ENCODE results near the gene ITSN2. TPM values are rescaled to one million over a fixed set of nuclear protein-coding genes. Genes with fewer than 3 reads are reported as not detected.

The ITSN2 gene
- total RNA-seq, 1 experiment from 2014 or later, result 19.8 TPM

- H3K4me3 Mint-ChIP-seq, result peak overlapping the region; percentile 78
- peaks cover 3% of the 10 kb centered on the region; the same call in 1 of the 2 replicates for H3K36me3 Mint-ChIP-seq
- POLR2A ChIA-PET, result interaction anchor here (0.6 kb wide), 1 partner anchor 277 kb away, joined by 5 read pairs; the partner anchor contains the start of gene TP53I3
- no peak for DNase-seq (ENCODE audit: low spot score)
- TF ChIP-seq ZNF512 (CRISPR knock-in tag; IDR thresholded peaks at IDR 0.05; ENCODE audit: borderline replicate concordance), result no peak
- TF ChIP-seq ZNF396 (CRISPR knock-in tag; IDR thresholded peaks at IDR 0.05; ENCODE audit: borderline replicate concordance), result no peak
- no peak for TF ChIP-seq NFYB (CRISPR knock-in tag; conservative IDR thresholded peaks at IDR 0.05; ENCODE audit: low read depth)
- TF ChIP-seq FOXJ3 (CRISPR knock-in tag; IDR thresholded peaks at IDR 0.05; ENCODE audit: borderline replicate concordance), result no peak
- TF ChIP-seq IRF2 (CRISPR knock-in tag; IDR thresholded peaks at IDR 0.05; ENCODE audit: borderline replicate concordance, low read depth), result no peak
- no peak for TF ChIP-seq SP1 (CRISPR knock-in tag; conservative IDR thresholded peaks at IDR 0.05)
- TF ChIP-seq TEAD4 (CRISPR knock-in tag; IDR thresholded peaks at IDR 0.05), result no peak
- no peak for TF ChIP-seq HMGXB4 (CRISPR knock-in tag; IDR thresholded peaks at IDR 0.05)
- TF ChIP-seq ATF1 (CRISPR knock-in tag; IDR thresholded peaks at IDR 0.05), result no peak
- TF ChIP-seq SOX15 (CRISPR knock-in tag; IDR thresholded peaks at IDR 0.05), result no peak
- no peak for TF ChIP-seq NR2C2 (CRISPR knock-in tag; IDR thresholded peaks at IDR 0.05)
- no peak for TF ChIP-seq ATF6 (CRISPR knock-in tag; IDR thresholded peaks at IDR 0.05)
- TF ChIP-seq SMAD4 (CRISPR knock-in tag; IDR thresholded peaks at IDR 0.05), result no peak
- H3K27me3 Mint-ChIP-seq (ENCODE audit: low read depth), result peaks cover 24% of the 10 kb centered on the region
- CTCF ChIA-PET, result interaction anchor here (0.6 to 0.8 kb wide), 2 partner anchors 8 to 269 kb away, joined by 3 read pairs; no protein-coding TSS in a partner anchor
- H3K27ac Mint-ChIP-seq, result peak overlapping the region; percentile 72; the same call in 1 of the 2 replicates
- peaks cover 16% of the 10 kb centered on the region for H3K4me1 Mint-ChIP-seq
- ATAC-seq, result peak; percentile 23
- peaks cover 4% of the 10 kb centered on the region for H3K9me3 Mint-ChIP-seq
Observed at GRCh38 chr2:24360963-24361330, 611 bp upstream of the ITSN2 start.

- ATAC-seq (peak; percentile 5; the same call in 1 of the 2 replicates), DNase-seq (ENCODE audit: low spot score) (no peak)
- Mint-ChIP-seq H3K27ac (no peak overlapping the region), H3K9me3 (peaks cover 4% of the 10 kb centered on the region), H3K4me1 (peaks cover 16% of the 10 kb centered on the region), H3K36me3 (peaks cover 3% of the 10 kb centered on the region; the same call in 1 of the 2 replicates), H3K4me3 (peak overlapping the region; percentile 73), H3K27me3 (ENCODE audit: low read depth) (peaks cover 24% of the 10 kb centered on the region)
- POLR2A ChIA-PET, result no interaction called here
- CTCF ChIA-PET, result no interaction called here
- TF ChIP-seq ZMAT4 (CRISPR knock-in tag; IDR thresholded peaks at IDR 0.05) (no peak), ZNF263 (CRISPR knock-in tag; IDR thresholded peaks at IDR 0.05; ENCODE audit: low read depth) (no peak), IRF2 (CRISPR knock-in tag; IDR thresholded peaks at IDR 0.05; ENCODE audit: borderline replicate concordance, low read depth) (no peak), PREB (CRISPR knock-in tag; IDR thresholded peaks at IDR 0.05; ENCODE audit: borderline replicate concordance) (no peak), USF2 (CRISPR knock-in tag; IDR thresholded peaks at IDR 0.05) (no peak), ZNF138 (CRISPR knock-in tag; conservative IDR thresholded peaks at IDR 0.05) (no peak), E2F4 (CRISPR knock-in tag; IDR thresholded peaks at IDR 0.05; ENCODE audit: borderline replicate concordance, low read depth) (no peak), MAX (CRISPR knock-in tag; IDR thresholded peaks at IDR 0.05) (no peak; the same call in 1 of the 2 replicates)
Observed at GRCh38 chr2:24359129-24360049, 947 bp downstream of the ITSN2 start.

Measured in WTC11 (cell line).